Kidney (tissue), 14 donors: ENCODE data around the gene TMCO4. TPM values are rescaled to one million over a fixed set of nuclear protein-coding genes. Genes with fewer than 3 reads are reported as not detected.

Experiments
- DNase-seq, 5 donors: peaks; one replicate each; pipeline ENCODE4 v3.0.0-alpha.2; 2013 to 2020
- FAIRE-seq: peaks from 2 replicates; lab custom pipeline; 2012; peaks lifted over from hg19 to GRCh38; lab: Jason Lieb, UNC
- H3K27ac ChIP-seq, 2 donors: one replicate each; pipeline ENCODE4 v1.7.0; 2013; ENCODE audit warnings: low read depth in 2 of 2, low read length in 2 of 2, inconsistent platforms in 1 of 2
- H3K27me3 ChIP-seq: one replicate; pipeline ENCODE4 v1.7.1; 2013; ENCODE audit warnings: low read length, inconsistent platforms; ENCODE audit not compliant: control insufficient read depth, insufficient read depth
- H3K36me3 ChIP-seq, 3 donors: one replicate each; pipeline versions ENCODE4 v1.7.0 to v1.7.1; 2013; ENCODE audit warnings: low read length in 3 of 3, control low read depth in 1 of 3, inconsistent platforms in 1 of 3; ENCODE audit not compliant: insufficient read depth in 3 of 3, control insufficient read depth in 2 of 3
- H3K4me1 ChIP-seq, 3 donors: one replicate each; pipeline versions ENCODE4 v1.7.0 to v1.7.1; 2013; ENCODE audit warnings: low read length in 3 of 3, inconsistent platforms in 1 of 3, low read depth in 1 of 3; ENCODE audit not compliant: control insufficient read depth in 2 of 3, insufficient read depth in 2 of 3
- H3K4me3 ChIP-seq, 3 donors: one replicate each; pipeline versions ENCODE4 v1.7.0 to v1.8.1; 2013; ENCODE audit warnings: low read length in 3 of 3, control low read depth in 1 of 3, inconsistent platforms in 1 of 3
- H3K9ac ChIP-seq, 3 donors: one replicate each; pipeline versions ENCODE4 v1.7.0 to v1.7.1; 2013; ENCODE audit warnings: low read length in 3 of 3, control low read depth in 1 of 3, inconsistent platforms in 1 of 3
- H3K9me3 ChIP-seq, 3 donors: one replicate each; pipeline versions ENCODE4 v1.7.0 to v1.7.1; 2013; ENCODE audit warnings: low read length in 3 of 3, control low read depth in 1 of 3, inconsistent platforms in 1 of 3; ENCODE audit not compliant: control insufficient read depth in 2 of 3, insufficient read depth in 1 of 3
- intact Hi-C: fragments of 100-400 bp; cut with DNase I; formaldehyde crosslinking; loops from one replicate; pipeline ENCODE4 v1.11.1; 2022
- polyA plus RNA-seq: library from polyadenylated mRNA; stranded (reverse); fragments of 350-450 nt; fragmentation: Illumina TruSeq; extraction: RNeasy Lipid Tissue Mini Kit (QIAGEN cat#74804); gene quantifications from one replicate; pipeline ENCODE4 v1.2.3, GENCODE V29; 2014; ENCODE audit warnings: low read depth, low replicate concordance; ENCODE audit not compliant: insufficient read depth
- total RNA-seq: library from RNA; stranded (reverse); fragmentation: NEBNext Ultra II Directional; extraction: Animal tissue kit (Norgen Biotek cat#: 25700); gene quantifications from one replicate; pipeline ENCODE4 v1.2.1, GENCODE V29; 2021
- TF ChIP-seq, protein P1 (sequence below): IDR thresholded peaks from 3 replicates; pipeline ENCODE4 v1.5.1; 2012; ENCODE audit warnings: mild to moderate bottlenecking, moderate library complexity, borderline replicate concordance; ENCODE audit not compliant: insufficient read depth; ENCODE audit errors: extremely low read depth
- donor health status: control.
- donor health status: control.
- donor health status: control.
- donor health status: control.
- donor health status: control.
- donor health status: DM: yes; HTN: yes; CAD: no.
- donor health status: Normal renal cell carcinoma (clear cell type).

TMCO4 gene
- total and polyA plus RNA-seq, 2 donors from 2014 or later, result 35.0 to 36.5 TPM

- no peak overlapping the region for H3K9ac ChIP-seq
- intact Hi-C loops, result no loop called here
- FAIRE-seq, result no peak
- no peak overlapping the region for H3K27ac ChIP-seq
- no peaks in the 10 kb centered on the region for H3K27me3 ChIP-seq
- TF ChIP-seq, protein P1, sequence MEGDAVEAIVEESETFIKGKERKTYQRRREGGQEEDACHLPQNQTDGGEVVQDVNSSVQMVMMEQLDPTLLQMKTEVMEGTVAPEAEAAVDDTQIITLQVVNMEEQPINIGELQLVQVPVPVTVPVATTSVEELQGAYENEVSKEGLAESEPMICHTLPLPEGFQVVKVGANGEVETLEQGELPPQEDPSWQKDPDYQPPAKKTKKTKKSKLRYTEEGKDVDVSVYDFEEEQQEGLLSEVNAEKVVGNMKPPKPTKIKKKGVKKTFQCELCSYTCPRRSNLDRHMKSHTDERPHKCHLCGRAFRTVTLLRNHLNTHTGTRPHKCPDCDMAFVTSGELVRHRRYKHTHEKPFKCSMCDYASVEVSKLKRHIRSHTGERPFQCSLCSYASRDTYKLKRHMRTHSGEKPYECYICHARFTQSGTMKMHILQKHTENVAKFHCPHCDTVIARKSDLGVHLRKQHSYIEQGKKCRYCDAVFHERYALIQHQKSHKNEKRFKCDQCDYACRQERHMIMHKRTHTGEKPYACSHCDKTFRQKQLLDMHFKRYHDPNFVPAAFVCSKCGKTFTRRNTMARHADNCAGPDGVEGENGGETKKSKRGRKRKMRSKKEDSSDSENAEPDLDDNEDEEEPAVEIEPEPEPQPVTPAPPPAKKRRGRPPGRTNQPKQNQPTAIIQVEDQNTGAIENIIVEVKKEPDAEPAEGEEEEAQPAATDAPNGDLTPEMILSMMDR, result no peak
- H3K36me3 ChIP-seq, result no peaks in the 10 kb centered on the region
- H3K4me1 ChIP-seq, result no peaks in the 10 kb centered on the region
- H3K9me3 ChIP-seq, result peaks cover 0 to 4% (median 0%) of the 10 kb centered on the region in 3 donors
- H3K4me3 ChIP-seq, result no peak overlapping the region
- no peak for DNase-seq
Measured at GRCh38 chr1:19757641-19758040, 42.1 kb downstream of the TMCO4 start.

DNA sequence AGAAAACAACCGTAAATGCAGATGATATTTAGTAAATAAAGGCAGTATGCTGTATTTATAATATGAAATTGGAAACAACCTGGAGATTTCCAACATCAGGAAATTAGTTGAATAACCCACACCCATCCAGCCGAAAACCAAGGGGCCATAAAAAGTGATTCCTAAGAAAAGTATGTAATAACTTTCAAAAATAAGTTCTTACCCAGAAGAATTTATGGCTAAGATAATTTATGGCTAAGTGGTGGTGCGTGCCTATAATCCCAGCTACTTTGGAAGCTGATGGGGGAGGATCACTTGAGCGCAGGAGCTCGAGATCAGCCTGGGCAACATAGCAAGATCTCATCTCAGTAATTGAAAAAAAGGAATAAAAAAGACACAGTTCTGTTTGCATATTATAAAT, 43.2 kb downstream of the TMCO4 start:
- H3K27ac ChIP-seq, result no peak overlapping the region
- no peak overlapping the region for H3K9ac ChIP-seq
- intact Hi-C loops, result no loop called here
- no peak overlapping the region for H3K4me3 ChIP-seq
- DNase-seq (no peak), FAIRE-seq (no peak)
- H3K36me3 ChIP-seq, result no peaks in the 10 kb centered on the region
- H3K27me3 ChIP-seq, result no peaks in the 10 kb centered on the region
- peaks cover 0 to 4% (median 0%) of the 10 kb centered on the region in 3 donors for H3K9me3 ChIP-seq
- TF ChIP-seq, protein P1, result no peak
- H3K4me1 ChIP-seq, result no peaks in the 10 kb centered on the region

GRCh38 chr1:19754482-19754881, 45.2 kb downstream of the TMCO4 start:
- DNase-seq, result peak in 3 of 5 donors; percentile 23 to 53 (median 46)
- TF ChIP-seq, protein P1, result no peak
- no peak overlapping the region for H3K27ac ChIP-seq

More at GRCh38 chr1:19754482-19754881, 45.2 kb downstream of the TMCO4 start:
- Histone ChIP-seq H3K9ac (no peak overlapping the region), H3K4me3 (no peak overlapping the region), H3K9me3 (peaks cover 0 to 4% (median 0%) of the 10 kb centered on the region in 3 donors), H3K4me1 (no peaks in the 10 kb centered on the region), H3K27me3 (no peaks in the 10 kb centered on the region), H3K36me3 (peaks cover 0 to 6% (median 4%) of the 10 kb centered on the region in 3 donors)
- no peak for FAIRE-seq
- intact Hi-C loops, result no loop called here
